Large intestine (tissue), 3 donors: ENCODE results near the gene CEP295NL. TPM values are rescaled to one million over a fixed set of nuclear protein-coding genes. Genes with fewer than 3 reads are reported as not detected.
"Not testable (repeated sequence)": the region's sequence is repeated elsewhere in the genome, so short reads cannot be mapped to it uniquely, and the experiment has no call there.

Source experiments
- DNase-seq, 2 donors: peaks; one replicate each; pipeline versions ENCODE4 v3.0.0 to v3.0.0-alpha.2; 2013
- H3K27ac ChIP-seq: one replicate; pipeline ENCODE4 v1.5.1; 2013; ENCODE audit warnings: low read length
- H3K27me3 ChIP-seq: 2 replicates; pipeline ENCODE4 v1.6.1; 2013; ENCODE audit warnings: low read length; ENCODE audit not compliant: control insufficient read depth, insufficient read depth
- H3K36me3 ChIP-seq: 2 replicates; pipeline ENCODE4 v1.6.1; 2013; ENCODE audit warnings: low read length; ENCODE audit not compliant: control insufficient read depth, insufficient read depth
- H3K4me1 ChIP-seq: one replicate; pipeline ENCODE4 v1.6.1; 2013; ENCODE audit warnings: low read length; ENCODE audit not compliant: control insufficient read depth, insufficient read depth
- H3K4me3 ChIP-seq: one replicate; pipeline ENCODE4 v1.5.1; 2013; ENCODE audit warnings: low read length
- H3K9me3 ChIP-seq: one replicate; pipeline ENCODE4 v1.6.1; 2013; ENCODE audit warnings: mild to moderate bottlenecking, low read depth, low read length, moderate library complexity; ENCODE audit not compliant: control insufficient read depth
- WGBS: methylation state at CpG from one replicate; pipeline ENCODE4 v1.1.5; 2013; ENCODE audit warnings: low lambda C conversion rate; ENCODE audit not compliant: insufficient coverage; 5-methylcytosine and 5-hydroxymethylcytosine counted together
- polyA plus RNA-seq: library from polyadenylated mRNA; unstranded; fragments of 120-200 nt; gene quantifications from one replicate; pipeline ENCODE4 v1.2.1, GENCODE V29; 2013

CEP295NL gene
- polyA plus RNA-seq, 1 donor: 0.24 TPM

- no CpG with 5 or more reads among the region's 5 CpGs for WGBS
- H3K9me3 ChIP-seq: no peaks in the 10 kb centered on the region
- peaks cover 4% of the 10 kb centered on the region for H3K4me1 ChIP-seq
- H3K27ac ChIP-seq: no peak overlapping the region
- no peaks in the 10 kb centered on the region for H3K27me3 ChIP-seq
- H3K36me3 ChIP-seq: peaks cover 7% of the 10 kb centered on the region
- no peak for DNase-seq
- no peak overlapping the region for H3K4me3 ChIP-seq
Observed at GRCh38 chr17:78895322-78895721, 7.7 kb downstream of the CEP295NL start.

GRCh38 chr17:78893684-78894083 is 9.3 kb downstream of the CEP295NL start:
- Histone ChIP-seq H3K4me3 (no peak overlapping the region), H3K27me3 (no peaks in the 10 kb centered on the region), H3K4me1 (no peaks in the 10 kb centered on the region), H3K9me3 (no peaks in the 10 kb centered on the region), H3K27ac (no peak overlapping the region), H3K36me3 (peaks cover 7% of the 10 kb centered on the region)
- WGBS: no CpG with 5 or more reads among the region's 4 CpGs
- DNase-seq: no peak

GRCh38 chr17:78892936-78893379 is 10.0 kb downstream of the CEP295NL start:
- H3K4me1 ChIP-seq: no peaks in the 10 kb centered on the region
- H3K36me3 ChIP-seq: peaks cover 7% of the 10 kb centered on the region
- 17% methylated on average over 1 of the region's 6 CpGs for WGBS
- no peaks in the 10 kb centered on the region for H3K9me3 ChIP-seq
- H3K4me3 ChIP-seq: no peak overlapping the region
- DNase-seq: no peak
- no peaks in the 10 kb centered on the region for H3K27me3 ChIP-seq
- no peak overlapping the region for H3K27ac ChIP-seq

GRCh38 chr17:78892520-78892919 is 10.5 kb downstream of the CEP295NL start:
- no peak overlapping the region for H3K27ac ChIP-seq
- no peaks in the 10 kb centered on the region for H3K4me1 ChIP-seq
- no peak overlapping the region for H3K4me3 ChIP-seq
- H3K27me3 ChIP-seq: no peaks in the 10 kb centered on the region
- H3K9me3 ChIP-seq: no peaks in the 10 kb centered on the region
- WGBS: no CpG with 5 or more reads among the region's 5 CpGs
- DNase-seq: no peak
- H3K36me3 ChIP-seq: peaks cover 7% of the 10 kb centered on the region

- Histone ChIP-seq H3K27me3 (no peaks in the 10 kb centered on the region), H3K4me1 (no peaks in the 10 kb centered on the region), H3K27ac (no peak overlapping the region), H3K9me3 (no peaks in the 10 kb centered on the region), H3K36me3 (peaks cover 7% of the 10 kb centered on the region), H3K4me3 (no peak overlapping the region)
- no CpG with 5 or more reads among the region's 14 CpGs for WGBS
- no peak for DNase-seq
Observed at GRCh38 chr17:78892062-78892456, 10.9 kb downstream of the CEP295NL start.

GRCh38 chr17:78891406-78892061 is 11.5 kb downstream of the CEP295NL start:
- H3K4me1 ChIP-seq: no peaks in the 10 kb centered on the region
- H3K27me3 ChIP-seq: no peaks in the 10 kb centered on the region
- H3K4me3 ChIP-seq: no peak overlapping the region
- DNase-seq: no peak
- peaks cover 7% of the 10 kb centered on the region for H3K36me3 ChIP-seq
- no CpG with 5 or more reads among the region's 21 CpGs for WGBS
- H3K9me3 ChIP-seq: no peaks in the 10 kb centered on the region
- H3K27ac ChIP-seq: no peak overlapping the region

GRCh38 chr17:78890498-78890897 is 12.5 kb downstream of the CEP295NL start:
- DNase-seq: no peak
- no peak overlapping the region for H3K4me3 ChIP-seq
- peaks cover 7% of the 10 kb centered on the region for H3K36me3 ChIP-seq
- H3K4me1 ChIP-seq: no peaks in the 10 kb centered on the region
- WGBS: no CpG with 5 or more reads among the region's 16 CpGs
- H3K9me3 ChIP-seq: no peaks in the 10 kb centered on the region
- H3K27ac ChIP-seq: no peak overlapping the region
- H3K27me3 ChIP-seq: no peaks in the 10 kb centered on the region

- not testable (repeated sequence) for H3K9me3 ChIP-seq, H3K27me3 ChIP-seq, H3K27ac ChIP-seq, H3K4me3 ChIP-seq, DNase-seq, H3K36me3 ChIP-seq, H3K4me1 ChIP-seq
- WGBS: no CpG with 5 or more reads among the region's 11 CpGs
Observed at GRCh38 chr17:78890096-78890495, 12.9 kb downstream of the CEP295NL start.

GRCh38 chr17:78889531-78889930 is 13.5 kb downstream of the CEP295NL start:
- Histone ChIP-seq H3K36me3 (peaks cover 7% of the 10 kb centered on the region), H3K9me3 (no peaks in the 10 kb centered on the region), H3K27ac (no peak overlapping the region), H3K4me3 (no peak overlapping the region), H3K27me3 (no peaks in the 10 kb centered on the region), H3K4me1 (peaks cover 2% of the 10 kb centered on the region)
- no CpG with 5 or more reads among the region's 8 CpGs for WGBS
- DNase-seq: no peak

GRCh38 chr17:78888941-78889518 is 14.0 kb downstream of the CEP295NL start:
- H3K36me3 ChIP-seq: peaks cover 7% of the 10 kb centered on the region
- H3K4me1 ChIP-seq: peaks cover 7% of the 10 kb centered on the region
- 94% methylated on average over 3 of the region's 10 CpGs for WGBS
- H3K27ac ChIP-seq: no peak overlapping the region
- no peak overlapping the region for H3K4me3 ChIP-seq
- H3K27me3 ChIP-seq: no peaks in the 10 kb centered on the region
- DNase-seq: no peak
- no peaks in the 10 kb centered on the region for H3K9me3 ChIP-seq

GRCh38 chr17:78886954-78887353 is 16.0 kb downstream of the CEP295NL start:
- no peak for DNase-seq
- Histone ChIP-seq H3K9me3 (no peaks in the 10 kb centered on the region), H3K27me3 (no peaks in the 10 kb centered on the region), H3K4me3 (no peak overlapping the region), H3K4me1 (peaks cover 23% of the 10 kb centered on the region), H3K36me3 (peaks cover 2% of the 10 kb centered on the region), H3K27ac (no peak overlapping the region)
- no CpG with 5 or more reads among the region's 12 CpGs for WGBS
